ENCODE results near the gene TFF3. TPM values are rescaled to one million over a fixed set of nuclear protein-coding genes. Genes with fewer than 3 reads are reported as not detected.

The TFF3 gene
- polyA plus RNA-seq, 3 donors: 0.07 TPM; not detected in 2

GRCh38 chr21:42317341-42317741, 2.1 kb upstream of the TFF3 start:
- DNase-seq: no peak
- H3K27me3 Mint-ChIP-seq (ENCODE audit: low read depth in 3 of 3): peaks cover 0 to 6% (median 4%) of the 10 kb centered on the region in 3 donors
- Histone ChIP-seq H2AFZ (ENCODE audit: insufficient read depth, low read depth, low read length, poor library complexity, severe bottlenecking) (no peak overlapping the region), H3K4me2 (replicated peaks; ENCODE audit: extremely low read depth, low read length, poor library complexity, severe bottlenecking) (no peak overlapping the region), H3K9ac (ENCODE audit: insufficient read depth, low read length, poor library complexity, severe bottlenecking) (no peak overlapping the region), H3K79me2 (ENCODE audit: insufficient read depth, low read length) (no peaks in the 10 kb centered on the region), H3K4me3 (replicated peaks in 1 of 3; ENCODE audit: low read depth in 2 of 3, low read length in 3 of 3) (no peak overlapping the region), H4K20me1 (ENCODE audit: insufficient read depth, low read length) (no peaks in the 10 kb centered on the region), H3K27ac (ENCODE audit: low read depth in 1 of 2, low read length in 2 of 2) (no peak overlapping the region), H3K9me3 (replicated peaks in 1 of 2; ENCODE audit: control insufficient read depth in 1 of 2, insufficient read depth in 1 of 2, low read length in 2 of 2) (no peaks in the 10 kb centered on the region), H3K36me3 (replicated peaks in 1 of 2; ENCODE audit: control insufficient read depth in 1 of 2, insufficient read depth in 2 of 2, low read length in 2 of 2) (no peaks in the 10 kb centered on the region), H3K4me1 (ENCODE audit: control insufficient read depth in 1 of 2, insufficient read depth in 2 of 2, low read length in 2 of 2) (peaks cover 16 to 22% of the 10 kb centered on the region in 2 donors), H3K27me3 (ENCODE audit: control insufficient read depth in 2 of 2, insufficient read depth in 2 of 2, low read length in 2 of 2) (no peaks in the 10 kb centered on the region)
- intact Hi-C loops (cut with micrococcal nuclease): no loop called here
- H3K4me3 Mint-ChIP-seq: no peak overlapping the region
- H3K36me3 Mint-ChIP-seq: no peaks in the 10 kb centered on the region
- WGBS (ENCODE audit: insufficient coverage): 90% methylated on average over 8 of the region's 8 CpGs
- TF ChIP-seq CTCF (IDR thresholded peaks at IDR 0.05): no peak
- no peak overlapping the region for H3K27ac Mint-ChIP-seq
- peaks cover 21% of the 10 kb centered on the region for H3K4me1 Mint-ChIP-seq
- no peaks in the 10 kb centered on the region for H3K9me3 Mint-ChIP-seq

GRCh38 chr21:42316891-42317290, 1.7 kb upstream of the TFF3 start:
- peaks cover 0 to 4% (median 4%) of the 10 kb centered on the region in 3 donors for H3K27me3 Mint-ChIP-seq (ENCODE audit: low read depth in 3 of 3)
- H3K27ac Mint-ChIP-seq: no peak overlapping the region

More at GRCh38 chr21:42316891-42317290, 1.7 kb upstream of the TFF3 start:
- Histone ChIP-seq H3K4me2 (replicated peaks; ENCODE audit: extremely low read depth, low read length, poor library complexity, severe bottlenecking) (no peak overlapping the region), H3K27me3 (ENCODE audit: control insufficient read depth in 2 of 2, insufficient read depth in 2 of 2, low read length in 2 of 2) (no peaks in the 10 kb centered on the region), H4K20me1 (ENCODE audit: insufficient read depth, low read length) (no peaks in the 10 kb centered on the region), H3K27ac (ENCODE audit: low read depth in 1 of 2, low read length in 2 of 2) (no peak overlapping the region), H3K4me3 (replicated peaks in 1 of 3; ENCODE audit: low read depth in 2 of 3, low read length in 3 of 3) (no peak overlapping the region), H3K9ac (ENCODE audit: insufficient read depth, low read length, poor library complexity, severe bottlenecking) (no peak overlapping the region), H2AFZ (ENCODE audit: insufficient read depth, low read depth, low read length, poor library complexity, severe bottlenecking) (no peak overlapping the region), H3K36me3 (replicated peaks in 1 of 2; ENCODE audit: control insufficient read depth in 1 of 2, insufficient read depth in 2 of 2, low read length in 2 of 2) (no peaks in the 10 kb centered on the region), H3K79me2 (ENCODE audit: insufficient read depth, low read length) (no peaks in the 10 kb centered on the region), H3K4me1 (ENCODE audit: control insufficient read depth in 1 of 2, insufficient read depth in 2 of 2, low read length in 2 of 2) (peaks cover 16 to 22% of the 10 kb centered on the region in 2 donors), H3K9me3 (replicated peaks in 1 of 2; ENCODE audit: control insufficient read depth in 1 of 2, insufficient read depth in 1 of 2, low read length in 2 of 2) (no peaks in the 10 kb centered on the region)
- intact Hi-C loops (cut with micrococcal nuclease): no loop called here
- no peak for DNase-seq
- no peaks in the 10 kb centered on the region for H3K9me3 Mint-ChIP-seq
- no peak overlapping the region for H3K4me3 Mint-ChIP-seq
- no peaks in the 10 kb centered on the region for H3K36me3 Mint-ChIP-seq
- H3K4me1 Mint-ChIP-seq: peaks cover 21% of the 10 kb centered on the region
- no peak for TF ChIP-seq CTCF (IDR thresholded peaks at IDR 0.05)
- WGBS (ENCODE audit: insufficient coverage): 87% methylated on average over 15 of the region's 16 CpGs
